HG02623 (cell line): ENCODE data around the gene GPATCH2L.

Source experiments
- ATAC-seq: cut with Tn5 transposase; IDR thresholded peaks from one replicate; pipeline ENCODE4 v1.9.1; 2021; ENCODE audit warnings: moderate library complexity; ENCODE audit not compliant: unreplicated experiment

Gene GPATCH2L

DNA sequence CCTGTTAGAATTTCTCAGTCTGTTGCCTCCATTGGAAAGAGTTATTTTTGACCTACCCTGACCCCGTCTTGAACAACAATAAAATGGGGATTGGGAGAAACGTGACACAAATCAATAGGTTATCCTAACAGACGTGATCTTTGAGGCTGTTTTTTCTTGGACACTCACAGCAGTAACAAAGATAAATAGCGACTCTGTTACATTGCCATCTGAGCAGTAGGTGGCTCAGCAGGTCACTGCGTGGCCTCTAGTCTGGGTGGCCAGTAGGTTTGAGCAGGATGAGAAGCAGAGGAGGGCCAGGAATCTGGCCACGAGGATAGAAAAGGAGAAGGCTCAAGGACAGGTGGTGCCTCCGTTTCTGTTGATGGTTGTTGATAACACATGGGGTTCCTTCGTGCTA is 101.4 kb downstream of the GPATCH2L start:
- no peak for ATAC-seq

DNA sequence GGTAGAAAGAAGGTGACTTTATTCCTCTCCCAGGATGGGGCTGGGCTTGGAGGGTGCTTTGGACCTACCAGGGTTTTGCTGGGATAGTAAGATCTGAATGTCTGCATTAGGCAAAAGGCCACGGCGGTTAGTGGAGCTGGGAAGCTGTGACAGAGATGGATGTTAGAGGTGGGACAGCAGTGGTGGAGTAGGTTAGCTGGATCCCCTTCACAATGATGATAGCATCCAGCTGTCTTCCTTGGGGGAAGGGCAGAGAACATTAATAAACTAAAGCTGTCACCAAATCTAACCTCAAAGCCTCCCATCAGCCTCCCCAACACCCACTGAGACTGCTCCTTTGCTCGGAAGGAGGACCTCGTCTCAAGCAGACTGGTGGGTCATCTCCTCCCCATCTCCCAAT is 104.8 kb downstream of the GPATCH2L start:
- no peak for ATAC-seq

DNA sequence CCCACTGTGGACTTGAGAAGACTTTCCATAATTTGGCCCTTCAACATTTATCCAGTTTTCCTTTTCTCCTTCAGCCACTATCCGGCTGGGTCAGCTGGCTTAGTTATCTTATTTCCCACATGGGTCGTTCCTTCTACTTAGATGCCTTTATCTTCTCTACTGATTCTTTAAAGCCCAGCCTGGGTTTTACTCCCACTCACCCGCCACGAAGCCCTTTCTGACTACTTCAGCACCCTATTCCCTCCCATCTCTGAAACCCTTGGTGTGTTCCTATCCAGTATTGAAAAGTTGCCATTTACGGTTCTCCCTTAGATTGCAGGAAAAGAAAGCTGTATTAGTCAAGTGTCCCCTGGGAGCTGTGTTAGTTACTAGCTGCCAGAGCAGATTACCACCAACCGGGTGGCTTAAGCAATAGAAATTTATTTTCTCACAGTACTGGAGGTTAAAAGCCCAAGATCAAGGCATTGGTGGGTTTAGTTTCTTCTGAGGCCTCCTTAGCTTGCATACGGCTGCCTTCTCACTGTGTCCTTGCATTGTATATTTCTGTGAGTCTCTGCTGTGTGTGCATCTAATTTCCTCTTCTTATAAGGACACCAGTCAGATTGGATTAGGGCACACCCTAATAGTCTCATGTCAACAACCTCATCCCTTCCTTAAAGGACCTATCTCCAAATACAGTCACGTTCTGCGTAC is 105.5 kb downstream of the GPATCH2L start:
- ATAC-seq, result no peak

DNA sequence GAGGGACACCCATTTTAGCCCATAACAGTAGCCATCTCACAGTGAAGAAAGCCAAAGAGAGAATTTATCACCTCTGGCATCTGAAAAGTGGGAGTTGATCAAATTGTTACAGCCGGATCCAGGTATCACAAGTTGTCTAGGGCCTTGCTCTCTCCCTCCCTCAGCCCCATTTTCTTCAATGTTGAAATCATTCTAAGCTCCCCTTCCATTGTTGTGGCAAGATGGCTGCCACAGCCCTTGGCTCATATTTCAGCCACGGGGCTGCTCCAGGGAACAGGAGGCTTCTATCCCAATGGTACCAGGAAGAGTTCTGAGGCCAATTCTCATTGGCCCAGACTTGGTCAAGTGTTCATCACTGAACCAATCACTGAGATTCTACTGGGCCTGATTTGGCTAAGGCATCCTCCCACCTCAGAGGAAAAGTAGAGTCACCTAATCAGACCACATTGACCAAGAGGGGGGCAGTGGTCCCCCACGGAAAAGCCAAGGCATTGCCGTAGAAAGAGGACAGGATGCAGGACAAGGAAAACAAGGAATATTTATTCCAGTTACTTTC is 106.2 kb downstream of the GPATCH2L start:
- no peak for ATAC-seq

DNA sequence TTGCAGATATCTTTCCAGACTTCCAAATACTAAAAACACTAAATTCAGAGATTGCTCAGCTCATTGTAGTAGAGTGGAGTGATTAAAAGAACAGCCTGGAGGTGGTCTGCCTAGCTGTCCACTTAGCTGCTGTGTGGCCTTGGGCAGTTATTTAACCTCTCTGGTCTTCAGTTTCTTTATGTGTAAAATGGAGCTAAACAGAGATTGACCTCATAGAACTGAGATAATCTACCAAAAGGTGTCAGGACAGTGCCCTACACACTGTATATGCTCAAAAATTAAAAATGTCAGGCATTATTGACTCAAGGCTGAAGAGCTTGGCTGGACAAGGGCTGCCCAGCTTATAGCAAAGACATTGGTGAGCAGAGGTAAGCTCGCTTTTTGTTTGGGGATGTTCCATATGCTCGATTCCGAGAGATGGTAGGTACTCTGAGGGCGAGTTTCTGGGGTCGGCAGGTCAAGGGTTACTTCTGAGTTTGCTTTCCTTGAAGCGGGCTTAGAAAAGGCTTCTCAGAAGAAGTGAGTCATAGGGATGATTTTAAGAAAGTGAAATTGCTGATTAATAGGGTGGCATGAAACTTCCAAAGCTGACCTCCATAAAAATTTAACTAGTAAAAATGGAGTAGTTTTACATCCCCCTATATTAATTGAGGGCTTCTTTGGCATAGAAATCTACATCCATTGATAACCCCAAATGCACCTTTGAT is 107.5 kb downstream of the GPATCH2L start:
- ATAC-seq, result no peak

DNA sequence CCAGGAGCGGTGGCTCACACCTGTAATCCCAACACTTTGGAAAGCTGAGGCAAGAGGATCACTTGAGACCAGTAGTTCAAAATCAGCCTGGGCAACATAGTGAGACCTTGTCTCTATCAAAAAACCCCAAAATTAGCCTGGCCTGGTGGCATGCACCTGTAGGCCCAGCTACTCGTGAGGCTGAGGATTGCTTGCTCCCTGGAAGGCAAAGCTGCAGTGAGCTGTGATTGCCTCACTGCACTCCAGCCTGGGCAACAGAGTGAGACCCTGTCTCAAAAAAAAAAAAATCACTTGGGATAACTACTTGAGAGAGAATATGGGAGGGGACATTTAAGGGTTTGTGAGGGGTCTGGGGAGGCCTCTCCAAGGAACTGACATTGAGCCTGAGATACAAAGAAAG is 109.0 kb downstream of the GPATCH2L start:
- ATAC-seq, result no peak

DNA sequence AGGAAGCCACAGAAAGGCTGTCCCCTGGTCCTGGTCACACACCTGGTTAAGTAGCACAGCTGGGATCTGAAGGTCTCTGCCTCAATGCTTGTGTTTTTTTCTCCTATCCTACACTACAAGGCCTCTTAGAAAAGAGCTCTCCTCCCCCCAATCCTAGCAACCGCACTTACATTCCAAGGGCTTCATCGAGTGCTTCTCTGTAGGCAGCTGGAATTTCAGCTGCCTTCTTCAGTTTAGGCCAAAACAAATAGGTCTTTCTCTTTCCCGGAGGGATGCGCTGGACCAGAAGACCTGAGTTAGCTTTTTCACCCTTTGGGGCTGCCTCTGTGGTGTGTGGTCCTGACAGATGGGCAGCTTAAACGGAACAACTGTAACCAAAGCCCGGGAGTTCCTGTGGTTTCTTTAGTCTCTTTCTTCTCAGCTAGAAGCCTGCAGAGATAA is 109.7 kb downstream of the GPATCH2L start:
- no peak for ATAC-seq

DNA sequence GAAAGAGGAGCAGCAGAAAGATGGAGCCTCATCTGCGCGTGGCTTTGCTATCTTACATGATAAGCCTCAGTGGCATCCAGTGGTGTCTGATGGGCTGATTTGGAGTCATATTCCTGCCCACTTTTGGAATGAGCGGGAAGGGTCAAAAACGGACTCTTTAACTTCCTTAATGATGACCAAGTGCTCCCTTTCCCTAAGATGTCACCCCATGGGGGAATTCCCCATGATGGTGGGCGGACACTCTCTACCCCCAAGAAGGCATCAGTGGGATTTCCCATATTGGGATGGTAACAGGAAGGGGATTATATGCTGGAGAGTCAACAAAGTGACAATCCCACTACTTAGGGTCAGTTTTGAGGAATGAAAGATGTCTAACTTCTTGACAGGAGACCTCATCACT is 110.9 kb downstream of the GPATCH2L start:
- ATAC-seq, result no peak
